Colonic mucosa (tissue), 4 donors: ENCODE measurements around the gene HIGD1A. TPM values are rescaled to one million over a fixed set of nuclear protein-coding genes. Genes with fewer than 3 reads are reported as not detected.

Source experiments
- DNase-seq: peaks from one replicate; pipeline ENCODE4 v3.0.0-alpha.2; 2020
- H3K27ac ChIP-seq: fragments of 200-600 bp; one replicate; pipeline ENCODE4 v1.8.0; 2021
- H3K27me3 ChIP-seq: fragments of 200-600 bp; one replicate; pipeline ENCODE4 v1.8.0; 2021
- H3K36me3 ChIP-seq: fragments of 200-600 bp; one replicate; pipeline ENCODE4 v1.8.0; 2021
- H3K4me1 ChIP-seq: fragments of 200-600 bp; one replicate; pipeline ENCODE4 v1.8.0; 2021; ENCODE audit warnings: mild to moderate bottlenecking
- H3K4me3 ChIP-seq: fragments of 200-600 bp; one replicate; pipeline ENCODE4 v1.8.0; 2021
- H3K9ac ChIP-seq, 2 donors: one replicate each; pipeline ENCODE4 v1.7.0; 2013; ENCODE audit warnings: control low read depth in 2 of 2, low read depth in 2 of 2, low read length in 2 of 2
- H3K9me3 ChIP-seq: fragments of 200-600 bp; one replicate; pipeline ENCODE4 v1.8.0; 2021
- CTCF ChIP-seq: fragments of 200-600 bp; IDR thresholded peaks from one replicate; pipeline ENCODE4 v1.8.0; 2022; ENCODE audit warnings: antibody characterized with exemption, mild to moderate bottlenecking
- intact Hi-C: fragments of 100-400 bp; cut with DNase I; formaldehyde crosslinking; loops from one replicate; pipeline ENCODE4 v1.14.1; 2022
- total RNA-seq, 2 donors: library from RNA; stranded (reverse); fragmentation: NEBNext Ultra II Directional in 1 of 2; extraction: Animal tissue kit (Norgen Biotek cat#: 25700) in 1 of 2; gene quantifications; one replicate each; pipeline ENCODE4 v1.2.1, GENCODE V29; 2021
- donor health status: healthy.
- donor health status: DM: no; HTN: no; CAD: no.
- donor health status: DM: no; HTN: no; CAD: no.

The HIGD1A gene
- total RNA-seq, 2 donors from 2014 or later: 224 to 360 TPM

- no peaks in the 10 kb centered on the region for H3K36me3 ChIP-seq
- no peaks in the 10 kb centered on the region for H3K27me3 ChIP-seq
- H3K9me3 ChIP-seq: no peaks in the 10 kb centered on the region
- no peak overlapping the region for H3K27ac ChIP-seq
- no peak overlapping the region for H3K4me3 ChIP-seq
- no peak for DNase-seq
- H3K9ac ChIP-seq: no peak overlapping the region
- TF ChIP-seq CTCF: no peak
- intact Hi-C loops: no loop called here
- H3K4me1 ChIP-seq: no peaks in the 10 kb centered on the region
Measured at GRCh38 chr3:42850263-42850662, 46.0 kb upstream of the HIGD1A start.

DNA sequence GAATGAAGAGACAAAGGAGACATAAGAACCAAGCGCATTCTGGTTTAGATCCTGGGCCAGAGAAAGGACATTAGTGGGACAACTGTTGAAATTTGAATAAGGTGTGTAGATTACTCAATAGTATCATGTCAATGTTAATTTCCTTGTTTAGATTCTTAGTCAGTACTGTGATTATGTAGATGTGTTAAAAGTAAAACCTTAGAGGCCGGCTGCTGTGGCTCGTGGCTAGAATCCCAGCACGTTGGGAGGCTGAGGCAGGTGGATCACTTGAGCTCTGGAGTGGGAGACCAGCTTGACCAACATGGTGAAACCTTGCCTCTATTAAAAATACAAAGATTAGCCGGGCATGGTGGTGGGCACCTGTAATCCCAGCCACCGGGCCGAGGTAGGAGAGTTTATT, 44.7 kb upstream of the HIGD1A start:
- no peaks in the 10 kb centered on the region for H3K27me3 ChIP-seq
- H3K4me1 ChIP-seq: no peaks in the 10 kb centered on the region
- no peak for DNase-seq
- no peak overlapping the region for H3K9ac ChIP-seq
- no peak for TF ChIP-seq CTCF
- no peak overlapping the region for H3K27ac ChIP-seq
- no peaks in the 10 kb centered on the region for H3K36me3 ChIP-seq
- H3K4me3 ChIP-seq: no peak overlapping the region
- no peaks in the 10 kb centered on the region for H3K9me3 ChIP-seq
- intact Hi-C loops: no loop called here

- Histone ChIP-seq H3K9me3 (no peaks in the 10 kb centered on the region), H3K4me3 (no peak overlapping the region), H3K27me3 (no peaks in the 10 kb centered on the region), H3K4me1 (no peaks in the 10 kb centered on the region), H3K36me3 (no peaks in the 10 kb centered on the region), H3K9ac (no peak overlapping the region), H3K27ac (no peak overlapping the region)
- TF ChIP-seq CTCF: no peak
- no peak for DNase-seq
- intact Hi-C loops: no loop called here
Measured at GRCh38 chr3:42847731-42848130, 43.4 kb upstream of the HIGD1A start.

GRCh38 chr3:42846685-42847522, 42.6 kb upstream of the HIGD1A start:
- intact Hi-C loops: no loop called here
- Histone ChIP-seq H3K4me1 (no peaks in the 10 kb centered on the region), H3K27me3 (no peaks in the 10 kb centered on the region), H3K4me3 (no peak overlapping the region), H3K36me3 (no peaks in the 10 kb centered on the region), H3K9me3 (no peaks in the 10 kb centered on the region), H3K9ac (no peak overlapping the region), H3K27ac (no peak overlapping the region)
- no peak for TF ChIP-seq CTCF
- no peak for DNase-seq

DNA sequence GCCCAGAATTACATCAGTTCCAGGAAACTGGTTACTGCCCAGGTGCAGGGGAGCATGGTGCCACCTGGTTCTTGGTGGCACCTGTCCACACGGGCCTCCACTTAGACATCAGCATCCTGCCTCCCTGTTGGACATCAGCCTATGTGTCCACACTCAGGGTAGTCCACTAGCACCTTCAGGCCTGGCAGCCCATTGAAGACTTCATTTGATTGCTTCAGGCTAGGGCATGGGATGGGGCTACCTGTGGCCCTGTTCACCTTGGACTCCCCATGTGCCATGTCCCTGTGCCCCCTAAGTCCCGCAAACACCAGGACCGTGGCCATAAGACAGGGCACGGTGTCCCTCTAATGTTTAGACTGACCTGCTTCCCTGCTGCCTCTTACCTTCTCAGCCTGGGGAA, 40.5 kb upstream of the HIGD1A start:
- Histone ChIP-seq H3K9me3 (no peaks in the 10 kb centered on the region), H3K4me1 (no peaks in the 10 kb centered on the region), H3K27ac (no peak overlapping the region), H3K4me3 (no peak overlapping the region), H3K27me3 (no peaks in the 10 kb centered on the region), H3K9ac (no peak overlapping the region), H3K36me3 (no peaks in the 10 kb centered on the region)
- no peak for TF ChIP-seq CTCF
- DNase-seq: no peak
- intact Hi-C loops: no loop called here
